WI38 (cell line): ENCODE results near the gene MARCHF3.

Experiments
- H3K4me3 ChIP-seq: 2 replicates; pipeline ENCODE4 v1.5.1; 2011; ENCODE audit warnings: low read depth, mild to moderate bottlenecking, control low read depth, low read length
- CTCF ChIP-seq: IDR thresholded peaks from 2 replicates; pipeline ENCODE4 v1.5.1; 2012; ENCODE audit warnings: low read depth, mild to moderate bottlenecking, control low read depth, low read length

MARCHF3 gene

DNA sequence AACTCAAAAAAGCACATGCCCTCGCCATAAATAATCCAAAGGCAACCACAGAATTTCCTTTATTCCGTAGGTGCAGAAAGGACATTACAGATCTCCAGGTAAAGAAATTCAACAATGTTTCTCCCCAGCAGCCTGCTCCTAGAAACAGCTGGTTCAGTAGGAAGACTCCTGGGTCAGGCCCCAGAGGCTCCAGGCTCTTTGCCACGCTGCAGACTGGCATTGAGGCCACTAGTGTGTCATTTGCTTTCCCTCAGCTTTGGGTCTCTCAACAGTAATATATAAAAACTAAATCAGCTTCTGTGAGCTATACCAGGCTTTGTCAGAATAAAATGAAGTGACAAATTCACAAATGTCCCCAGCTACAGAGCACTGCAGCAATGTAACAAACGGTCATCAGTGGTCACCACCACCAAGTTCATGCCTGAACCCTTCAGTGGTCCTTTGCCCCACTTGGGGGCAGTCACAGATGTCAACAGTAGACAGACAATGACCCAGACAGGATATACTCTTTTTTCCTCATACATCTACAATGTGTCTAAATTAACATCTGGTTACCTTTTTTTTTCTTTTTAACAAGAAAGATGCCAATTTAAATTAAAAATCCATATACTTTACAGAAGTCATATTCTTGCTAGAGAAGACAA is 93.5 kb downstream of the MARCHF3 start:
- H3K4me3 ChIP-seq = no peak overlapping the region
- no peak for TF ChIP-seq CTCF

DNA sequence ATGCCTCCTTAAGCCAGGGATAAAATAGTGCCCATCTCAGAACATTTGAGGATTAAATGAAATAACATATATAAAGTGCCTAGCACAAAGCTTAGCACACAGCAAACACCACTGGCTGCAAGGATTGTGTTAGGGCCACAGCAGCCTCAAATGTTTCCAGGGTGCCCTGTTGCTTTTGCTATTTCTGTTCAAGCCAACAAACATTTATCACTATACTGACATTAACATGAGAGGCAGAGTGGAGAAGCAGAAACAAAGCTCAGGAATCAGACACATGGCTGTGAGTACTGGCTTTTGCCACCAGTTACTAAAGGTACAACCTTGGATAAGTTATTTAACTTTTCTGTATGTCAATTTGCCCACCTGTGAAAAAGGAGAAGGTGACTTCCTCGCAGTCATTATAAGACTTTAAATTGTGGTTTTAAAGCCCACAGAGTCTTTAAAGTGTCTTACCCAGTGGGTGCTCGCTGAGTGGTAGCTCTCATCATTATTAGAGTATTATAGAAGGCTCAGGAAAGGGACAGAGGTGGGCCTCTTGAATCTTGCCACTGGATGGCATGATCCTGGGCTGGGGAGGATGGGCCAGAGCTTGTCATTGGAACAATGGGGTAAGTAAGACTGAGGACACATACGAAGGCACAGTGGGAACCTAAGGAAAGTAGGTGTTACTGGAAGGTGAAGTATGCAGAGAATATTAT is 98.2 kb downstream of the MARCHF3 start:
- H3K4me3 ChIP-seq = no peak overlapping the region
- TF ChIP-seq CTCF = no peak

GRCh38 chr5:126928041-126928440 is 102.3 kb downstream of the MARCHF3 start:
- no peak for TF ChIP-seq CTCF
- H3K4me3 ChIP-seq = no peak overlapping the region

GRCh38 chr5:126927429-126927828 is 102.9 kb downstream of the MARCHF3 start:
- TF ChIP-seq CTCF = no peak
- no peak overlapping the region for H3K4me3 ChIP-seq

DNA sequence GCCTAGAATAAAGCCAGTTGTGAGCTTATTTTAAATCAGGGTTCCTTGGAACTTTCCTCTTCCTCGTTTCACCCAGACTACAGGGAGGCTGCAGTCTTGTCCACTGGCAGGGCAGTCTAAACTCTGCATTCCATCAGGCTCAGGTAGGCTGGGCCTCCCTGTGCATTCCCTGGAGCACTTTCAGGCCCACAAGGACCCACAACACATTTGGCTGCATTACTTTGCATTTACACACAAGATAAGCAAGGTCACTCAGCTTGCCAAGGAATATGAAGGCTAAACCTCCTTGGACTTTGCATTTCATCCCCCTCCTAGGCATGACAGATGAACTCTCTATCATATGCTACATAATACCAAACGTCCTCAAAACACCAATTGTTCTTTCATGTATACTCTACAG is 104.2 kb downstream of the MARCHF3 start:
- TF ChIP-seq CTCF = no peak
- H3K4me3 ChIP-seq = no peak overlapping the region

GRCh38 chr5:126925482-126925881 is 104.9 kb downstream of the MARCHF3 start:
- TF ChIP-seq CTCF = no peak
- H3K4me3 ChIP-seq = no peak overlapping the region

GRCh38 chr5:126924331-126925033 is 105.9 kb downstream of the MARCHF3 start:
- TF ChIP-seq CTCF = no peak
- H3K4me3 ChIP-seq = no peak overlapping the region
